Raji (cell line): ENCODE data around the gene INTS6.

Source experiments
- POLR2A ChIP-seq: IDR thresholded peaks from 2 replicates; pipeline ENCODE4 v1.6.1; 2011; ENCODE audit warnings: low read depth, low read length, control low read depth; ENCODE audit not compliant: insufficient read depth

The INTS6 gene

GRCh38 chr13:51452361-51453206 lies at the start of gene INTS6:
TSS of gene INTS6 (minus strand) at chr13:51453036. CDS start at chr13:51452525, 511 bp downstream.
- TF ChIP-seq POLR2A = peak; percentile 99

- TF ChIP-seq POLR2A = no peak
Observed at GRCh38 chr13:51502153-51502651, 49.4 kb upstream of the INTS6 start.

- no peak for TF ChIP-seq POLR2A
Observed at GRCh38 chr13:51501592-51502152, 48.8 kb upstream of the INTS6 start.

- no peak for TF ChIP-seq POLR2A
Observed at GRCh38 chr13:51501096-51501495, 48.3 kb upstream of the INTS6 start.

- no peak for TF ChIP-seq POLR2A
Observed at GRCh38 chr13:51500687-51501086, 47.9 kb upstream of the INTS6 start.

GRCh38 chr13:51499841-51500240 lies 47.0 kb upstream of the INTS6 start:
- TF ChIP-seq POLR2A = no peak

- no peak for TF ChIP-seq POLR2A
Observed at GRCh38 chr13:51495316-51495715, 42.5 kb upstream of the INTS6 start.

GRCh38 chr13:51494156-51494555 lies 41.3 kb upstream of the INTS6 start:
- no peak for TF ChIP-seq POLR2A

GRCh38 chr13:51488212-51488611 lies 35.4 kb upstream of the INTS6 start:
- no peak for TF ChIP-seq POLR2A

GRCh38 chr13:51481656-51482055 lies 28.8 kb upstream of the INTS6 start:
- TF ChIP-seq POLR2A = no peak

- TF ChIP-seq POLR2A = no peak
Observed at GRCh38 chr13:51479199-51479523, 26.3 kb upstream of the INTS6 start.

- TF ChIP-seq POLR2A = no peak
Observed at GRCh38 chr13:51478418-51479198, 25.8 kb upstream of the INTS6 start.

GRCh38 chr13:51477653-51478324 lies 25.0 kb upstream of the INTS6 start:
- TF ChIP-seq POLR2A = no peak

GRCh38 chr13:51477149-51477548 lies 24.3 kb upstream of the INTS6 start:
- no peak for TF ChIP-seq POLR2A

GRCh38 chr13:51475727-51476501 lies 23.1 kb upstream of the INTS6 start:
- no peak for TF ChIP-seq POLR2A

GRCh38 chr13:51469790-51470189 lies 17.0 kb upstream of the INTS6 start:
- no peak for TF ChIP-seq POLR2A
